Activated CD4-positive, alpha-beta T cell treated with anti-CD3 and anti-CD28 coated beads, Interleukin-10, Interleukin-2, amounts not matched to agents 100 ng/mL and 50 ng/mL, durations not matched to agents 16 hours and 8 hours (primary cell): ENCODE results near the gene ARHGAP26.

Experiments
- DNase-seq: peaks from one replicate; pipeline ENCODE4 v3.0.0-alpha.2; 2020

ARHGAP26 gene

DNA sequence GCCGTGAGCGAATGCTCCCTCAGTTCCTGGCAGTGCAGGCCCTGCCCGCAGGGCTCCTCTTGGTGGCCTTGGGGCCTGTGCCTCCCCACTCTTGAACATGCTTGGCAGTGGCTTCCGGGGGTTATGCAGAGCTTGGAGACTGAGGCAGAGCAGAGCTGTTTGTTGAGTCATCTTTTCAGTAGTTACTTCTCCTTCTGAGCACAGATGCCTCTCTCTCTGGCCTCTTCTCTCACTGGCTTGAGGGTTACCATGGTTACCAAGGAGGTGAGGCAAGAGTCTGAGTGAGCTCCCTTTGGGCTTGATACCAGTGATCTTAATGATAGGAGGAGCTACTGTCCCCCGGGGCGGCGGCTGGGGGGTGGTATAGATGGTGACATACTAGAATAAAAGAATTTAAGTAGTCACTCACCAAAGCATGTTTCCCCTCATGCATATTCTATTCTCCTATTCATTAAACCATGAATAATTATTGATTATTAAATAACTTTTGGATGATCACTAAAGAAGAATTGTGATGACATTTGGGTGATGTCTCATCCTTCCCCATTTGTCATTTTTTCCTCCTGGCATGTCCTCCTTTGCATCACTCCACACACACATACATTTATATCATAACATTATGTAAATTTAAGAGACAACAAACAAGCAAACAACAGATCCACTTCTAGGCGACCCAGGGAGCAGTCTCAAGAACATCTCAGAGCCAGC, 111.1 kb downstream of the ARHGAP26 start:
- peak; percentile 42 for DNase-seq

DNA sequence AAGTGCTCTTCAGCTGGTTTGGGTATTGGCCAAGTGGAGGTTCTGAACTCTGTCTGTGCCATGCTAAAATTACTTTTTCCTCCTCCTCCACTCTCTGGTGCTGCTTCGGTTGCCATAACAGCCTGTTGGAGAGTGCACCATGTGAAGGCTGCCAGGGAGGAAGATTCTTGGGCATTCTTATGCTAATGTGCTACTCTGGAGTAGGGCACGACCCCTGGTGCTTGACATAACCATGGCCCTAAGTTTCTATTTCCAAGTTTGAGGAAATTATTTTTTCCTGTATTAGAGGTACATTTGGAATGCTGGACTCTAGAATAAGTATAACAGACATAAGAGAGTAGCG, 111.6 kb downstream of the ARHGAP26 start:
- DNase-seq, result no peak

DNA sequence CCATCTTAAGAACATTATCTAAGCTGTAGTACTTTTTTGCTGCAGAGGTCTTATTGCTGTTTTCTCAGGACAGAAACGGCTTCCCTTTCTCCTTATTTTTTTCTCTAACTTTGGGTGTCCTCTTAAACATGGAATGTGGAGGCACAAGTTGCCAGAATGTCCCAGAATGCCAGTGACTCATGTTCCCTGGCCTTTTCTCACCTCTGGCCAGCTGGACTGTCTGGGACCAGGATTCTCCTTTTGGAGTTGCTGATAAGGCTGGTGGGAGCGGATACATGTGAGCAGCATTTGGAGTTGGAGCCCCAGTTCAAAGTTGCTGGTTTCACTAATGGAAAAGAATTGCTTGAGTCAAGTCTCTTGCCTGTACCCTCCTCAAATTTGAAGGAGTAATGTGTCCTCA, 112.8 kb downstream of the ARHGAP26 start:
- DNase-seq, result no peak

DNA sequence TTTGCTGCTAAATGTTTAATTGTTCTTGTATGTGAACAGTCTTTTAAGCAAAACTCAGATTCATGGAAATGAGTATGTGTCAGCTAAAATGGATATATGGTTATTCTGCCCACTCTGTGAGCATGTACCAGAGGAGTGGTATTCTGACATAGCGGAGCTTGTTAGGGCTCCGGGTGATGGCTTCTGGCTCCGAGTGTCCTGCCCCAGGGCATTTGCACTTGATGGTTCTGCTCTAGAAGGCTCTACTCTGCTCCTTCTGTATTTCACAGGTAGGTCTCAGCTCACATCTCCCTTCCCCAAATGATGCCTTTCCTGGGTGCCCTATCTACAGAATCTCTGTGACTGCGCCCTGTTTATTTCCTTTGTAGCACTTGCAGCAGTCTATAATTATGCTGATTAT, 113.3 kb downstream of the ARHGAP26 start:
- no peak for DNase-seq

DNA sequence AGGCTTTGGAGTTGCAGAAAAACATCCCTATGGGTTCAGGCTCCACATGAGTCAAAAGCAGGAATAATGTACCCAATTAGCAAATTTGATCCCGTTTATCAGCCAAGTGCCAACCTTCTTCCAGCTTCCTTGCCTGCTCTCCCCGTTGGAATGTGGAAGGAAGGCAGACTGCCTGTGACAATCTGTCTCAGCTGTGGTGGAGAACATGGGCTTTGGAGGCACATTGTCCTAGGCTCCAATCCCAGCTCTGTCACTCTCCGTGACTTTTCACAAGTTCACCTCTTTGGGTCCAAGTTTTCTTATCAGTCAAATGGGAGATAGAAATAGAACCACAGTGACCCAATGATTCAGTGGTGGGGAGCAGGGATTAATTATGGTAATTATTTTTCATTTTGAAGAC, 113.9 kb downstream of the ARHGAP26 start:
- DNase-seq, result no peak

DNA sequence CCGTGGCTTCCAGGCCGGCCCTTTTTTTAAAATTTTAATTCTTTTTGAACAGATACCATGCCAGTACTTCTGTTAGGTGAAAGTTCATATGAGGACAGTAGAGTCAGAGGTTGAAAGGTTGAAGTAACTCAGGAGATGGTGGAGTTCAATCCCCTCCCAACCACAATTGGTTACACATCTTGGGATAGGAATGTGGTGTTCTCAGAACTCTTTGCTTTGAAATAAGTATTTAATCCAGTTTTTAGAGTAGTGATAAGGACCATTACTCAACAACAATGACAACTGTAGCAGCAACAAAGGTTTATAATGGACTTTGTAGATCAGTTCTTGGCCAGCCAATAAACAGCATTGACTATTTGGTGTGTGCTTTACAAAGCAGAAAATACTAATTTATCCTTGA, 116.0 kb downstream of the ARHGAP26 start:
- DNase-seq, result no peak

DNA sequence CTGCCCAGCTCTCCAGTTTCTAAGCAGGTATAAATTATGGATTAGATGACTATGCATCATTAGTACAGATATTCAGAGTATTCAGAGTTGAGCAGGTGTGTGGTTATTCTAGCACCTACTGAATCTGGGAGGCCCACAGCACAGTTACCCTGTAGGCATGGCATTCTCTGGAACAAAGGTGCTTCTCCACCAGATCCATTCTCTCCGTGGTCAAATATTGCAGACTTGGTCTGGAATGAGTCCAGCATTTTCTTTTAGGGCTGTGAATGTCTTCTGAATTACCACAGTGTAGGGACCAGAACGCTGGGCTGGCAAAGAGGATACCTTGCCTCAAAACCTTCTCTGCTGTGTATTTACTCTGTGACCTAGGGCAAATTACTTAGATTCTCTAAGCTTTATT, 116.8 kb downstream of the ARHGAP26 start:
- DNase-seq, result no peak

DNA sequence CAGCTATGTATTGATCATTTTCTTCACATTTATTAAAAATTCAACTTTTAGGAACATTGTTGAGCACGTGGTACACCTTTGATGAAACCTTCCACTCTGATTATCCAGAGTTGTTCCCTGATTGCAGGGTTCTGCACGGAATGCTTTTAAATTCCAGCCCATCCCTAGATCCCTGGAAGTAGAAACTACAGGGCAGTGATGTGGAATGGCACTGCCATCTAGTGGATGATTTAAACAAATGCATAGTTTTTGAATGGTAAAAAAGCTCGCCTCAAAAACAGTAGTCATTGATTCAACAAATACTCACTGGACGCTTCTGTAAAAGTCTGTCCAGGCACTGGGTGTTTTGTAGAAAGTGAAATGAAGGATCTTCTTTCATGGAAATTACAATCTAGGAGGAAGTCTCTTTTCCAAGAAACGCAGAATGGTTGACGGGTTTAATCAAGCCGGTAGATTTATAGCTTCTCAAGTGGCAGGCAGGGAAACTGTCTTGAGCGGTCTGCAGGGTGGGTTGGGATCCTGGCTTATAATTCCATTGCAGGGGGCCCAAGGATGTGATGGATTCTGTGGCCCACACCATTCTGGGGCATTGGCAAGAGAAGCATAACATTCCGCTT, 118.4 kb downstream of the ARHGAP26 start:
- peak; percentile 39 for DNase-seq

DNA sequence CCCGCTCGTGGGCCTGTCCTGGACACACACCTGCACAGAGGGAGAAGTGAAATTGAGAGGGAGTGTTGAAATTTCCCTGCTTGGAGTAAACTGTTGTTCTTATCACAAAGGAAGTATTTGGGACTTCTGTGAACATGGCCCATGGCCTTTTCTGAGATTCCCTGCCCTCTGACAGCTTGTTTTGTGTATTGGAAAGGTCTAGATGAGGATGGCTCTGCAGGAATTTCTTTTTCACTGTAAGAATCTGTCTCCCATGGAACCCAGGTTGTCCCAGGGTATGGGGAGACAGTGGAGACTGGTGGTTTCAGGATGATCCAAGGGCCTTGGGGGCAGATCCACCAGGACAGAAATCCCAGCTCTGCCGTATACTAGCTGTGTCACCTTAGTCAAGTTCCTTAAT, 121.8 kb downstream of the ARHGAP26 start:
- no peak for DNase-seq

DNA sequence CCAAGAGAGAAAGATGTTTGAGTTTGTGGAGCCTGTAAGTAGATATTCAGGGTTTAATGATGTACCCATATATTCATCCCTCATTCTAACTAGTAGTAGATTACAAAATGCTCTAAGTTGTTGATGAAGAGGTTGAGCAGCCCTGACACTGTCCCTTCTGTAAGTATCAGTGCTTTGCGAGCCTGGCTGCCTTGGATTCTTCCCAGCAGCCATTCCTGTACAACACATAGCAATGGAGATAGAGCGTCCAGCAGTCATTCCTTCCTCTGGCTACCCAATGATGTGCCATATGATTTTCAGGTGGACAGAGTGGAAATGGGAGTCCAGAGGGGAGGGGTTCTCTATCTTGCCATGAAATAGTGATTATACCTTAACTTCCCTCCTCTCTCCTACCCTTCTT, 124.1 kb downstream of the ARHGAP26 start:
- no peak for DNase-seq

DNA sequence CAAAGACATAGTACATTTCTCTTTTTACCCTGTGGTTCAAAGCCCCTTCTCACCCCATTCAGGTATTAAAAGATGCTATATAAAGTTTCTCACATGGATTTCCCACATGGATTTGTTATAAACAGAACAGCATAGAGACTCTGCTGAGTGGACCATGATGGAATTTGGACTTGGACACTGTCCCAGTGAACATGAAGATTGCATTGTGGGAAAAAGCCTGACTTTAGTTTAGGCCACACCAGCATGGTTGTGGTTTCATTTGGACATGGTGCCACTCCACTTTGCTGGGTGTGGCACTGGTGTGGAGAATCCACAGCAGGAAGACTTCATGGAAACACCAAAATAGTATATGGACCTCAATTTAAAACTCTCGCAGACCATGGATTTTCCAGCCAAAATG, 124.6 kb downstream of the ARHGAP26 start:
- no peak for DNase-seq

DNA sequence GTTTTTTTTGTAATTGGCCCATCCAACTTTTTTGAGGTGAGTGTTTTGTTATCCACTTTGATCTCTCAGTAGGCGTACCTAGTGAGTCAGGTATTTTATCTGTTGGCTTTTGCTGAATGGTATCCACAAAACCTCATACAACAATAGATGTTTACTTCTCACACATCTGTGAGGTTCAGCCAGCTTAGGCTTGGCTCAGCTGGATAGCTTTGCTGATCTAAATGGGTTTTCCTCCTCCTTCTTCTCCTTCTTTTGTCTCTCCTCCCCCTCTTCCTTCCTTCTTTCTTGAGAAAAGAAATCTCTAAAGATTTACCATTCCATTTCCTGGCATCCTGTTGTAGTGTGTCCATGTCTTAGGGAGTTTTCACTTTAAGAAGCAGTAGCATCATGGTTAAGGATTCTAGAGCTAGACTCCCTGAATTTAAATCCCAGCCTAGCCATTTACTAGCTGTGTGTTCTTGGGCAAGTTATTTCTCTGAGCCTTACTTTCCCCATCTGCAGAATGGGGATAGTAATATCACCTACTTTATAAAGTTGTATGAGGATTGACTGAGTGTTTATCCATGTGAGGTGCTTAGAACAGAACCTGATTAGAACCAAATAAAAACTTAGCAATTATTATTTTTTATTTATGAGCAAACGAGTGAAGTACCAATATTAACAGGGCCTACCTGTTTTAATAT, 126.3 kb downstream of the ARHGAP26 start:
- no peak for DNase-seq

DNA sequence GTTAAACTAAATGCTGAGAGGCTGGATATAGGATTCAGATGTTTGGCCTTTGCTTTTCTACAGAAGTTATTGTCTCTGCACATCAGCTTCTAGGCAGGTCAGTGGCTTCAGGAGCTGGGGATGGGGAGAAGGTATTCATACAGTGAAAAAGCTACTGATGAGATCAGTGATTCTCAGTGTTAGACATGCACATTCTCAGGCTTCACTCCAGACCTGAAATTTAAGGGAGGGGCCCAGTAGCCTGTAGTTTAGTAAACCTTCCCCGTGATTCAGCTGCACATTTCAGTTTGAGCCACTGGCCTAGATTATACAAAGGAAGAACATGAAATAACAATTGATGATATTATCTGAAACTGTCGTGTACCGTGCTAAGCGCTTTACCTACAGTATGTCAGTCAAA, 127.2 kb downstream of the ARHGAP26 start:
- no peak for DNase-seq

DNA sequence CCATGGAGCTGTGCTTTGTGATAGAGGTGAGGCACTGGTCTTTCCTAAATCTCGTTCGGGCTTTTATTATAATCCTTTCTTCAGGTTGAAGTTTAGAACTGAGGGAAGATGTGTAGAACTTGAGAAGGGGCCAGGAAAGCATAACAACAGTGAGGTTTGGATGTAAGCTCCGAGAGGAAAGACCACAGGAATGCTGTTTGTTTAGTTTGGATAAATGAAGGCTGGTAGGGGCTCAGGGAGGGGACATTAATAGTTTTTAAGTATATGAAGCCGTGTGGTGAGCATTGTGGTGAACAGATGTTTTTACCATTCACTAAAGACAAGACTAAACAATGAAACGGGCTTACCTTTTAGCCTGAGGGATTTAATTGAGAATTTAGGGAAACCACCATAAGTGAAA, 130.8 kb downstream of the ARHGAP26 start:
- DNase-seq, result no peak

DNA sequence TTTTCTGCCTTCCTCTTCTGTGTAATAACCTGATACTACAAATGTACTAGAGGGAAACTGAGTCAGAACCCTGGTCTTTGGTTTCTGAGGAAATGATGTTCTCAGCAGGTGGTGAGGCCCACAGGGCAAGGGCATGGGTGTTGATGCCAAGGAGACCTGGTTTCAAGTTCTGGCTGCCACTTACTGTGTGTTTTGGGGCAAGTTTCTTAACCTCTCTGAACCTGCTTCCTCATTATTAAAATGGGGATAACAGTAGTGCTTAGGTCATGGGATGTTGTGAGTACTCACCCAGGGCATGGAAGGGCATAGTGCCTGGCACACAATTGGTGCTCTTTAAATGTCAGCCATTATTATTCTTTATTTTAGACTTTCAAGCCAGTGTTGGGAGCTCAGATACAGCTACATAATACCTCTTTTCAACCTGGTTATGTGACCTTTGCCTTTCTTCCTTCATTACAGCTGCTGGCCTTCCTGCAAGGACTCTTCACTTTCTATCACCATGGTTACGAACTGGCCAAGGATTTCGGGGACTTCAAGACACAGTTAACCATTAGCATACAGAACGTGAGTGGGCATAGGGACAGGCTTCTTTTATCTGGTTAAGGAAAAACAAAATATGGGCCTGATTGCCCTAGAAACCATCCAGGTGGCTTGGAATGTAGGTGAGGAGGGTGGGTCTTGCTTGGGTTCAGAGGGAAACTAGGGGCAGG, 131.5 kb downstream of the ARHGAP26 start:
- no peak for DNase-seq

DNA sequence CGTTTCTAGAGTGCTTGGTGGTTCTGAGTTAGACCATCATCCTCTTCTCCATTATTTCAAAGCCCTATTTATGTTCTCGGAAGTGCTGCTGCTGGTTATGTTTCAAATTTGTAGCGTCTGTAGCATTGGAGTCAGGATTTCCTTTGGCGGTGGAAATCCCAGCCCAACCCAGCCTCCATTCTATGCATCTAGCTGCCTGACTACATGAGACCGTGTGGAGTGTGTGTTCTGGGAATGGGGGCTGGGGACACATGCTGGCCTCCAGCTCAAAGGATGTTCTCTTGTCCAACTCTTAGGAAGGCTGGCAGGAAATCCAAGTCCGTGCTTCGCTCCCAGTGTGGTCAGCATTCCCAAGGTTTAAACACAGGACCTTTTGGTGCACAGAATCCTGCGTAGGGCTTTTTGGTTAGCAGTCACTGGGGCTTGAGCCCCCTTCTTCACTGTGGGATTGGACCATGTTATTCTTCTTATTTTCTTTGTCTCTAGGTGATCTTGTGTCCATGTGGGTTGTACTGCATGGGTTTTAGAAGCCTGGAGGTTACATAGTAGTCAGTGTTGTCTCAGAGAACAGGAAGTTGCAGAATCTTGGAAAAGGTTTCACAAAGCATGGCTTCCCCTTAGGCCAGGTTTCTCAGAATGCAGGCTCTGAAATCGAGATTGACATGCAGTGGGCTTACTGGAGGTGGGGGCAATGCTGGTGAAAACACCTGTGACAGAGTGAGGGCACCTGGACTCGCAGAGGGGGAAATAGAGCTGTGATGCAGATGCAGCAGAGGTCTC, 132.2 kb downstream of the ARHGAP26 start:
- DNase-seq, result no peak

DNA sequence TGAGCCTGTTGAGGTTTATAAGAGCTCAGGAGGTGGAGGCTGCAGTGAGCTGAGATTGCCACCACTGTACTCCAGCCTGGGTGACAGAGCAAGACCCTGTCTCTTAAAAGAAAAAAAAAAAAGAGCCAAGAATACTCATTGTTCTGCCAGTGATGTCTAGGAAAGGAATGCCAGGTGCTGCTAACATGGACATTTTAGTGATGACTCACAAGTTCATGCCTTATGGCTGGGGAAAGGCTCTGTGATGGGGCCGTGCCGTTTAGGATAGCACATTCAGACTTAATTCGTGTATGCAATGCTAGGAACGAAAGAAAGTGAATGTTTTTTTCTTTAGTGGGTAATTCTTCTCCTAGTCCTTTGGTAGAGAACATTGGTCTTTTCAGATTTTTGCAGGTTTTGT, 134.2 kb downstream of the ARHGAP26 start:
- no peak for DNase-seq

DNA sequence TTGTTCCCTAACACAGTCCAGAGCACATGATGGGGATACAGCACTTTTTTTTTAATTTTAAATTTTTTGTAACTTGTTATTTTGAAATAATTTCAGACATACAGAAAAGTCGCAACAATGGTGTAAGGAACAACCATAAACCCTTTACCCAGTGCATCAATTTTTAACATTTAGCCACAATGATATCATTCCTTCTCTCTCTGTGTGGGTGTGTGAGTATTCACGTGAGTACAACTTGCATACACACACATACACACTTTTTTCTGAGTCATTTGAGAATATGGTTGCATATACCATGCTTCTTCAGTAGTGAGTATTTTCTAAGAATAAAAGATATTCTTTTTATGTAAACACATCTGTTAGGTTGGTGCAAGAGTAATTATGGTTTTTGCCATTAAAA, 135.2 kb downstream of the ARHGAP26 start:
- DNase-seq, result no peak

DNA sequence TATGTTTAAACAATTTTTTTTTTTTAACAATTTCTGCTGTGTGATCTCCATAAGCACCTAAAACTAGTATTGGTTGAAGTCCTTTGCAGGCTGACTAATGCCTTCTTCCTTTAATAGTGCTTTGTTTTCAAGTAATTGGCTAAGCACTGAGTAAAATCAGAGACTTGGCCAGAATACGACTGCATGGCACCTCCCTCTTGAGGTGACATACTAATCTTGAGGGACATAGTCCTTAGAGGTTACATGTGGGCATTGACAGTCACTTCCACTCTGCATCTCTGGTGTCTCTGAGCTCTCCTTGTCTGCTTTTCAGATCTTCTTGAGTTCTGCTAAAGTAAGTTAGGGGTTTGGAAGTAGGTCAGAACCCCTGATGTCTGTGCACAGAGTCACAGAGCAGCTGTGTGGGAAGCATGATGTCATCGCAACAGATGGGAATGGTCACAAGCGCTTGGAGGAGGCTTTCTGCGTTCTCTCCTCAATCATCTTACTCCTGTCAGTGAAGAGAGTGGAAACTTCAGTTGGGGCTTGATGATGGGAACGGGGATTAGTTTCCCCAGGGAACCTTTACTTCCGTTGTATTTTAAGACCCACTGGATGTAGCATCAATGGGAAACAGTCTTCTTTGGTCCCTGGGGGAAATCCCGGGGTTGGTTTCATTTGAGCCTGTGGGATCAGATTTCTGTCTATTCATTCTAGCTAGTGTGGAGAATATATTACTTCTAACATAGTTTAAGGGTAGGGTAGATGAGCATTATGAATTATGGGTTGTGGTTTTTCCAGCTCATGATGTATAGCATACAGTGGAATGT, 136.9 kb downstream of the ARHGAP26 start:
- DNase-seq, result no peak

DNA sequence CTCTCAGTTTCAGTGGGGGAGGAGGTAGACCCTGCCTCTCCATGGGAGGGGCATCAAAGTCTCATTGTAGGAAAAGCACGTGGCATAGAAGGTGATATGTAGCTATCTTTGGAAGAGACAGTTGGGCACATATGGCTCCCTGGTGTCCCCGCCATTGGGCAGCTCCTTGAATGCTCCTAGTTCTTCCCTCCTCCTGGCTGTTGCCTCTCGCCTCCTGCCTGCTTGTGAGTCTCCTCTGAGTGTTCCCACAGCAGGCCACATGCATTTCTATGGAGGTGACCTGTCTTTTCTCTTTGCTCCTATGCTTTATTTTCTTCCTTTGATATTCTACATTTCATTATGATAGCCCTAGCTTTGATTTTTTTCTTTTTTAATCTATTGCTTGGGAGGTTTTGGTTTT, 138.5 kb downstream of the ARHGAP26 start:
- no peak for DNase-seq

DNA sequence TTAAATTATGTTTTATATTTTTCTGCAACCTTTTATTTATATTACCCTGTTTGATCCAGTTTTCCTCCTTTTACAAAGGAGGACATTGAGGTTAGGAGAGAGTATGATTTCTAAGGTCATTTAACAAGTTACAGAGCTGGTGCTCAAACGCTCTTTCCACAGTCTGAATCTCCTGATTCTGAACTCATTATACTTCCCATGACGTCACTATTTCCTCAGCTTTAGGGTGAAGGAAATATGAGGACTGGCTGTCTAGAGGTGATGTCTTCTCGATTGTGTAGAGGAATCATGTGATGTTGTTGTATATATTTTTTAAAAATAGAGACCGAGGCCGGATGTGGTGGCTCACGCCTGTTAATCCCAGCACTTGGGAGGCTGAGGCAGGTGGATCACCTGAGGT, 140.0 kb downstream of the ARHGAP26 start:
- no peak for DNase-seq

DNA sequence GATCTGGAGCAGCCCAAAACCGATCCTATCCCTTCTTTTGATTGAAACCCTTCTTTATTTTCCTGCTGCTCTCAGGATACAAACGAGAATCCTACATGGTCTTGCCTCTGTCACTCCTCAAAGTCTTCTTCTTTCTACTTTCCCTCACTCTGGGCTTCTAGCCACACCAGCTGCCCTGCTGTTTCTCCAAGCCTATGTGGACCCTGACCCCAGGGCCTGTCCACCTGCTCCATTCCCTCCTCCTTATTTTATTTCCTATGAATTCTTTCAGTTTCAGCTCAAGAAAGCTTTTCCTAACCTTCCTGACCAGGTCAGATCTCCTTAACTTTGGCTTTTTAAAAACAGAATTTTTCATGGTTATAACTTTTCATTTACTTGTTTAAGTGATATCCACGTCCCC, 141.0 kb downstream of the ARHGAP26 start:
- DNase-seq, result no peak
